GM10266 (cell line): ENCODE data around the gene OR4E2.

Source experiments
- DNase-seq: peaks from one replicate; pipeline ENCODE4 v3.0.0; 2012; ENCODE audit errors: extremely low spot score
- CTCF ChIP-seq: IDR thresholded peaks from 2 replicates; pipeline ENCODE4 v1.5.1; 2012; ENCODE audit warnings: mild to moderate bottlenecking, low read depth; ENCODE audit not compliant: control insufficient read depth, insufficient read depth; ENCODE audit errors: missing control alignments

The OR4E2 gene

DNA sequence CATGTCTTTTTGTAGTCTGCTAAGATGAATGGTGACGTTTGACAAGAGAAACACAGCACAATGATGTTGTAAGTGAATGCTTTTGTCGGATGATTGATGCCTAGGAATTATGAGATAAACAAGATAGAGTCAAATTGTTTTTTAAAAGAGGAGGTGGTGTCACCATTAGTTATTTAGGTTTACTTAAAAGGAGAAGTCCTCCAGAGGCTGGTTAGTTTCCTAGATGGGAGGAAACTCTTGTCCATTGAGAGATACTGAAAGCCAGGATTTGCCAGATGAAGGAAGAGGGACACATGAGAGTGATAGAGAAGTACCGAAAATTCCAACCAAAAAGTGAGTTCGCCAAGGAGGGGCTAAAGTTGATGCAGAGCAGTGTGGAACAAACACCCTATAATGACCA, 18.8 kb upstream of the OR4E2 start, which contains the start of gene OR10G2:
TSS of gene OR10G2 (minus strand) at position 101 of the 400 bp plus-strand sequence. CDS start at position 3, 98 bp downstream.
- no peak for DNase-seq
- TF ChIP-seq CTCF = no peak

- no peak for DNase-seq
- no peak for TF ChIP-seq CTCF
Measured at GRCh38 chr14:21642683-21643082, 11.0 kb upstream of the OR4E2 start.

GRCh38 chr14:21643407-21643806, 10.2 kb upstream of the OR4E2 start:
- no peak for DNase-seq
- TF ChIP-seq CTCF = no peak

- no peak for DNase-seq
- TF ChIP-seq CTCF = no peak
Measured at GRCh38 chr14:21647380-21647779, 6.3 kb upstream of the OR4E2 start.

- TF ChIP-seq CTCF = no peak
- DNase-seq = no peak
Measured at GRCh38 chr14:21652209-21652808, 1.3 kb upstream of the OR4E2 start.

DNA sequence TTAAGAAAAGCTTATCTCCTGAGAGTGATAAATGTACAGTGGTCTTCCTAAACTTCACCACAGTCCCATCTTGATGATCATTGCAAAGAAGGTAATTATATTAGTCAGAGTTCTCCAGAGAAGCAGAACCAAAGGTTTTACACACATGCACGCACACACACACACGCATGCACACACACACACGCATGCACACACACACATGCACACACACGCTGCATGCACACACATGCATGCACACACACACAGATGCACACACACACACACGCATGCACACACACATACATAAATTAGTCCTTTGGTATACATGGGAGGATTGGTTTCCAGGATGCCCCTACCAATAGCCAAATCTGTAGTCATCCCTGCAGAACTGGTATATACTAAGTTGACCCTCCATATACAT, 580 bp downstream of the OR4E2 start:
- DNase-seq = no peak
- TF ChIP-seq CTCF = no peak

DNA sequence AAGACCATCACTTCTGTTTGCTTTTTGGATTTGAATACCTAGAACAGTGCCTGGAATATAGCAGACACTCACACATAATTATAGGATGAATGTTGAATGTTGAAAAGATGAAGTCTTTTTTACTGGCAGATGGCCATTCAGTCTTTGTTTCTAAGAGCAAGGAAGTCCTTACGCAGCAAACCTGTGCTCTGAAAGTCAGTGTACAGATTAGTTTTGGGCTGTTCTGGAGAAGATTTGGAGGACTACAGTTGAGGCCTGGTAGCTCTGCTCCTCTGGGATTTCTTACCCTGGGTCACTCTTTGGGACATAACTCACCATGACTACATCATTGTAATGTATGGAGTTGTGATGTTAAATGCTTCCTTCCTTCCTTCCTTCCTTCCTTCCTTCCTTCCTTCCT, 3.3 kb downstream of the OR4E2 start:
- no peak for TF ChIP-seq CTCF
- DNase-seq = no peak
